ENCODE results near the gene SLC17A4. TPM values are rescaled to one million over a fixed set of nuclear protein-coding genes. Genes with fewer than 3 reads are reported as not detected.

The SLC17A4 gene
- total RNA-seq, 4 donors from 2014 or later = not detected

GRCh38 chr6:25816252-25816651 lies 61.7 kb downstream of the SLC17A4 start:
- WGBS, 2 donors = 97 to 100% methylated on average over 2 of the region's 2 CpGs
- Histone ChIP-seq H3K4me1 (no peaks in the 10 kb centered on the region), H3K27me3 (no peaks in the 10 kb centered on the region), H3K9me3 (peaks cover 0 to 3% (median 0%) of the 10 kb centered on the region in 4 donors), H3K27ac (no peak overlapping the region), H3K4me3 (no peak overlapping the region), H3K36me3 (no peaks in the 10 kb centered on the region)
- DNase-seq (ENCODE audit: low spot score in 2 of 2) = no peak
- TF ChIP-seq CTCF (IDR thresholded peaks at IDR 0.05) = no peak
- TF ChIP-seq POLR2A (IDR thresholded peaks at IDR 0.05) = no peak

- TF ChIP-seq EP300 (IDR thresholded peaks at IDR 0.05) (no peak), CTCF (IDR thresholded peaks at IDR 0.05) (no peak), POLR2A (IDR thresholded peaks at IDR 0.05) (no peak)
- Histone ChIP-seq H3K36me3 (no peaks in the 10 kb centered on the region), H3K9me3 (no peaks in the 10 kb centered on the region), H3K4me1 (no peaks in the 10 kb centered on the region), H3K27me3 (no peaks in the 10 kb centered on the region), H3K4me3 (no peak overlapping the region), H3K27ac (no peak overlapping the region)
- DNase-seq (ENCODE audit: low spot score in 2 of 2) = no peak
These were observed 66.8 kb downstream of the SLC17A4 start for GRCh38 chr6:25821341-25821740.

DNA sequence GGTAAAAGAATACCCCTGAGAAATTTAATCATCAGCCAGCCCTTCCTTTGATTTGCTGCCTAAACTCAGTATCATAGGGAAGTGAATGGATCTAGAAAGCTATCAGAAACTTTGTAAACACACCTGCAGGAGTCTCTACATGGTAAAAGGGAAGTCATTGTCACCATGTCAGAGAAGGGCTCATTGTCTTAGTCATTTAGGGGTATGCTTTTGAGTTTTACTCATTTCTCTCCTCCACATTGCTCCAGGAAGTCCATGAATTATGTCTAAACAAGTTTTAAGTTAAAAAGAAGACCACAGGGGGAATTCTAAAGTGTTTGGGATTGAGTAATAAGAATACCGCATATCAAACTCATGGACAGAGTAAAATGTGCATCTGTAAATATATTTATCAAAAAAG lies 74.8 kb downstream of the SLC17A4 start:
- 76 to 96% methylated on average over 1 of the region's 1 CpG for whole genome bisulfite sequencing, 2 donors
- H3K36me3 ChIP-seq = no peaks in the 10 kb centered on the region
- TF ChIP-seq POLR2A (IDR thresholded peaks at IDR 0.05) (no peak), EP300 (IDR thresholded peaks at IDR 0.05) (no peak)
- H3K9me3 ChIP-seq = no peaks in the 10 kb centered on the region
- no peak for DNase-seq (ENCODE audit: low spot score in 2 of 2)
- no peak overlapping the region for H3K27ac ChIP-seq
- no peak overlapping the region for H3K4me3 ChIP-seq
- no peaks in the 10 kb centered on the region for H3K4me1 ChIP-seq
- no peaks in the 10 kb centered on the region for H3K27me3 ChIP-seq

- Histone ChIP-seq H3K9me3 (no peaks in the 10 kb centered on the region), H3K27ac (no peak overlapping the region), H3K36me3 (no peaks in the 10 kb centered on the region), H3K4me1 (peaks cover 0 to 3% (median 0%) of the 10 kb centered on the region in 4 donors), H3K4me3 (no peak overlapping the region), H3K27me3 (no peaks in the 10 kb centered on the region)
- no peak for DNase-seq (ENCODE audit: low spot score in 2 of 2)
- no peak for TF ChIP-seq EP300 (IDR thresholded peaks at IDR 0.05)
- no peak for TF ChIP-seq POLR2A (IDR thresholded peaks at IDR 0.05)
- TF ChIP-seq CTCF (IDR thresholded peaks at IDR 0.05) = no peak
- WGBS, 2 donors = 60 to 71% methylated on average over 4 of the region's 4 CpGs
These were observed 75.9 kb downstream of the SLC17A4 start for GRCh38 chr6:25830458-25830857.

Other genes with a start within 250 kb of the SLC17A4 start
- not detected for gene SCGN, start 102.5 kb upstream of the SLC17A4 start, total RNA-seq
- gene SLC17A1, start 77.3 kb downstream of the SLC17A4 start, total RNA-seq = not detected
- gene SLC17A3, start 119.5 kb downstream of the SLC17A4 start, total RNA-seq = not detected
- gene SLC17A2, start 175.9 kb downstream of the SLC17A4 start, total RNA-seq = not detected
- gene TRIM38, start 208.1 kb downstream of the SLC17A4 start, total RNA-seq = 10 to 100 TPM in 2 of 4 donors, 1 to 10 TPM in 2; 8.8 to 12.2 (median 9.5) TPM

All from tibial nerve (tissue), 4 donors.